ENCODE measurements around the gene ESYT3. TPM values are rescaled to one million over a fixed set of nuclear protein-coding genes. Genes with fewer than 3 reads are reported as not detected.

Gene ESYT3
- polyA plus RNA-seq, 3 donors: not detected

DNA sequence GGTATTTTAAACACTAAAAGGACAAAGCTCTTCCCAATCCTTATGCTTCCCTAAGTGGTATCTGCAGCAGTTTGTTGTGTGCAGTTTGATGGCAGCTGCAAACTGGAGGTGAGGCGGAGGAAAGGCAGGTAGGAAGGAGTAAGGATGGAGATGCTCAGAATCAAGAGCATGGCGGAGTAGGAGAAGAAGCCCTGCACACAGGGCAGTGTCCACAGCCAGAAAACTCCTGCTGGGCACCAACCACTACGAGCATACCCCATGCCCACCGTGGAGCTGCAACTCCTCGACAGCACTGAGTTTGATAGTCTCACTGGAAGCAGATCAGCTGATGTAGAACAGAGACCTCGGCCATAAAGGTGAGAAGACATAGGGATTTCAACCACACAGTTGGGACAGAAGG lies 30.3 kb upstream of the ESYT3 start:
- Histone ChIP-seq H3K36me3 (replicated peaks in 1 of 2; ENCODE audit: control insufficient read depth in 1 of 2, insufficient read depth in 2 of 2, low read length in 2 of 2) (no peaks in the 10 kb centered on the region), H2AFZ (ENCODE audit: insufficient read depth, low read depth, low read length, poor library complexity, severe bottlenecking) (no peak overlapping the region), H3K4me3 (replicated peaks in 1 of 3; ENCODE audit: low read depth in 2 of 3, low read length in 3 of 3) (no peak overlapping the region), H3K9ac (ENCODE audit: insufficient read depth, low read length, poor library complexity, severe bottlenecking) (no peak overlapping the region), H3K27ac (ENCODE audit: low read depth in 1 of 2, low read length in 2 of 2) (no peak overlapping the region), H4K20me1 (ENCODE audit: insufficient read depth, low read length) (no peaks in the 10 kb centered on the region), H3K9me3 (replicated peaks in 1 of 2; ENCODE audit: control insufficient read depth in 1 of 2, insufficient read depth in 1 of 2, low read length in 2 of 2) (no peaks in the 10 kb centered on the region), H3K4me2 (replicated peaks; ENCODE audit: extremely low read depth, low read length, poor library complexity, severe bottlenecking) (no peak overlapping the region), H3K79me2 (ENCODE audit: insufficient read depth, low read length) (no peaks in the 10 kb centered on the region), H3K4me1 (ENCODE audit: control insufficient read depth in 1 of 2, insufficient read depth in 2 of 2, low read length in 2 of 2) (no peaks in the 10 kb centered on the region), H3K27me3 (ENCODE audit: control insufficient read depth in 2 of 2, insufficient read depth in 2 of 2, low read length in 2 of 2) (no peaks in the 10 kb centered on the region)
- WGBS (ENCODE audit: insufficient coverage): 96% methylated on average over 3 of the region's 6 CpGs
- Mint-ChIP-seq H3K9me3 (peaks cover 0 to 3% (median 0%) of the 10 kb centered on the region in 7 donors), H3K27ac (peak overlapping the region in 1 of 7 donors; percentile 43), H3K4me1 (no peaks in the 10 kb centered on the region), H3K27me3 (ENCODE audit: low read depth in 3 of 3) (peaks cover 5 to 9% (median 6%) of the 10 kb centered on the region in 3 donors), H3K36me3 (peaks cover 5 to 8% of the 10 kb centered on the region in 2 donors), H3K4me3 (no peak overlapping the region)
- no peak for DNase-seq
- TF ChIP-seq, protein P1, sequence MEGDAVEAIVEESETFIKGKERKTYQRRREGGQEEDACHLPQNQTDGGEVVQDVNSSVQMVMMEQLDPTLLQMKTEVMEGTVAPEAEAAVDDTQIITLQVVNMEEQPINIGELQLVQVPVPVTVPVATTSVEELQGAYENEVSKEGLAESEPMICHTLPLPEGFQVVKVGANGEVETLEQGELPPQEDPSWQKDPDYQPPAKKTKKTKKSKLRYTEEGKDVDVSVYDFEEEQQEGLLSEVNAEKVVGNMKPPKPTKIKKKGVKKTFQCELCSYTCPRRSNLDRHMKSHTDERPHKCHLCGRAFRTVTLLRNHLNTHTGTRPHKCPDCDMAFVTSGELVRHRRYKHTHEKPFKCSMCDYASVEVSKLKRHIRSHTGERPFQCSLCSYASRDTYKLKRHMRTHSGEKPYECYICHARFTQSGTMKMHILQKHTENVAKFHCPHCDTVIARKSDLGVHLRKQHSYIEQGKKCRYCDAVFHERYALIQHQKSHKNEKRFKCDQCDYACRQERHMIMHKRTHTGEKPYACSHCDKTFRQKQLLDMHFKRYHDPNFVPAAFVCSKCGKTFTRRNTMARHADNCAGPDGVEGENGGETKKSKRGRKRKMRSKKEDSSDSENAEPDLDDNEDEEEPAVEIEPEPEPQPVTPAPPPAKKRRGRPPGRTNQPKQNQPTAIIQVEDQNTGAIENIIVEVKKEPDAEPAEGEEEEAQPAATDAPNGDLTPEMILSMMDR (IDR thresholded peaks at IDR 0.05): no peak
- intact Hi-C loops (cut with micrococcal nuclease): no loop called here

DNA sequence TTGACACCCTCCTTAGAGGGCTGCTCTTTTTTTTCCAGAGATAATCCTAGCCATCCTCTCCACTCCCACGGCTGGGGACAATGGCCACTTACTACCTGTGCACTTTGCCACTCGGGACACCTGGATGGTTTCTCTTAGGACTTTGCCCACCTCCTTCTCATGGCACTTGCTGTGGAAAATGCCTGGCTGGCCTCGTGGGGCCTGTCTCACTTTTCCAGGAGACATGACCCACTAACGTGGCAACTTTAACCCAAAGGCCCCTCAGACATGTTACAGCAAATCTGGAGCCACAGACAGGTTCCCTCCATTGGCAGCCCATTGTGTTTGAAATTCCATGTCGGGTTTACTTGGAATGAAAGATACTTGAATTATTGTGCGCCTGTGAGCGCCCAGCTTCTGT lies 29.4 kb upstream of the ESYT3 start:
- H3K27ac ChIP-seq (ENCODE audit: low read depth in 1 of 2, low read length in 2 of 2): no peak overlapping the region
- H3K27me3 Mint-ChIP-seq (ENCODE audit: low read depth in 3 of 3): peaks cover 6 to 9% (median 7%) of the 10 kb centered on the region in 3 donors
- H3K79me2 ChIP-seq (ENCODE audit: insufficient read depth, low read length): no peaks in the 10 kb centered on the region
- no peak overlapping the region for H3K4me2 ChIP-seq (replicated peaks; ENCODE audit: extremely low read depth, low read length, poor library complexity, severe bottlenecking)
- TF ChIP-seq, protein P1 (IDR thresholded peaks at IDR 0.05): no peak
- H3K4me3 ChIP-seq (replicated peaks in 1 of 3; ENCODE audit: low read depth in 2 of 3, low read length in 3 of 3): no peak overlapping the region
- no peaks in the 10 kb centered on the region for H4K20me1 ChIP-seq (ENCODE audit: insufficient read depth, low read length)
- H3K36me3 Mint-ChIP-seq: peaks cover 5 to 8% of the 10 kb centered on the region in 2 donors
- peaks cover 0 to under 1% of the 10 kb centered on the region in 2 donors for H3K4me1 ChIP-seq (ENCODE audit: control insufficient read depth in 1 of 2, insufficient read depth in 2 of 2, low read length in 2 of 2)
- peak overlapping the region in 1 of 7 donors; percentile 30 for H3K27ac Mint-ChIP-seq
- no peak overlapping the region for H3K4me3 Mint-ChIP-seq
- H3K9me3 Mint-ChIP-seq: peaks cover 0 to 3% (median 0%) of the 10 kb centered on the region in 7 donors
- no peak overlapping the region for H2AFZ ChIP-seq (ENCODE audit: insufficient read depth, low read depth, low read length, poor library complexity, severe bottlenecking)
- intact Hi-C loops (cut with micrococcal nuclease): no loop called here
- H3K9me3 ChIP-seq (replicated peaks in 1 of 2; ENCODE audit: control insufficient read depth in 1 of 2, insufficient read depth in 1 of 2, low read length in 2 of 2): no peaks in the 10 kb centered on the region
- H3K36me3 ChIP-seq (replicated peaks in 1 of 2; ENCODE audit: control insufficient read depth in 1 of 2, insufficient read depth in 2 of 2, low read length in 2 of 2): no peaks in the 10 kb centered on the region
- WGBS (ENCODE audit: insufficient coverage): 96% methylated on average over 7 of the region's 7 CpGs
- no peaks in the 10 kb centered on the region for H3K27me3 ChIP-seq (ENCODE audit: control insufficient read depth in 2 of 2, insufficient read depth in 2 of 2, low read length in 2 of 2)
- H3K9ac ChIP-seq (ENCODE audit: insufficient read depth, low read length, poor library complexity, severe bottlenecking): no peak overlapping the region
- DNase-seq: no peak
- H3K4me1 Mint-ChIP-seq: peaks cover 3% of the 10 kb centered on the region

All from CD14-positive monocyte (primary cell).